Measurements from ENCODE around the gene UGT1A10. TPM values are rescaled to one million over a fixed set of nuclear protein-coding genes. Genes with fewer than 3 reads are reported as not detected.

Gene UGT1A10
- total and polyA plus RNA-seq, 2 donors (not counting 1 experiment from before 2014, with no cell fraction given), result not detected

DNA sequence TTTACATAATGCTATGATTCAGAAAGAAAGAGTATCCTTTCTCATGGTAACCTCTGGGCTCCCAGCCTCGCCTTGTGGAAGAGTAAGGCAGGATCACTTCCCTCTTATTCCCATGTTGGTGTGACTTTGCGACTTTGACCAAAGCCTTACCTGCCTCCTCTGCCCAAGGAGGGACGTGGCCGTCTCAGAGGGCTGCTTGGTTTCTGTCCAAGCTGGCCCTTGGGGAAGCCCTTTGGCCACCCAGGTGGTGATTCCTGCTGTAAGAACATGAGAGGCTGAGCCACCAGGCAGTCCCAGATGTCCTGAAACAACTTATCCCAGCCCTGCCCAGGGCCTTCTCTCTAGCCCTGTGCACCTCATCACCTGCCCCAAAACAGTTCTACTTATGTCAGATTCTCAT lies 62.5 kb downstream of the UGT1A10 start:
- H3K36me3 ChIP-seq (replicated peaks in 1 of 2; ENCODE audit: control extremely low read depth in 1 of 2, control insufficient read depth in 1 of 2, extremely low read depth in 1 of 2, insufficient read depth in 2 of 2, low read length in 1 of 2), result no peaks in the 10 kb centered on the region
- ATAC-seq (ENCODE audit: low read depth), result no peak
- no peak overlapping the region for H3K4me2 ChIP-seq (replicated peaks; ENCODE audit: low read depth, low read length, poor library complexity, severe bottlenecking)
- H3K79me2 ChIP-seq (ENCODE audit: control insufficient read depth, insufficient read depth, low read length), result no peaks in the 10 kb centered on the region
- H3K4me1 ChIP-seq (ENCODE audit: control insufficient read depth in 2 of 2, insufficient read depth in 2 of 2, low read length in 2 of 2), result no peaks in the 10 kb centered on the region
- H3K4me1 Mint-ChIP-seq, result no peaks in the 10 kb centered on the region
- CTCF ChIA-PET, result no interaction called here
- H3K27ac ChIP-seq (ENCODE audit: low read length in 2 of 2), result no peak overlapping the region
- H3K4me3 ChIP-seq (ENCODE audit: control extremely low read depth in 1 of 5, extremely low read depth in 1 of 5, insufficient read depth in 1 of 5, low read depth in 2 of 5, low read length in 4 of 5), result no peak overlapping the region
- DNase-seq, result no peak
- peaks cover 14% of the 10 kb centered on the region for H3K27me3 Mint-ChIP-seq
- no peaks in the 10 kb centered on the region for H4K20me1 ChIP-seq (ENCODE audit: control insufficient read depth, insufficient read depth, low read length, poor library complexity, severe bottlenecking)
- no peak overlapping the region for H2AFZ ChIP-seq (ENCODE audit: insufficient read depth, low read depth, low read length, poor library complexity, severe bottlenecking)
- TF ChIP-seq, protein P1, sequence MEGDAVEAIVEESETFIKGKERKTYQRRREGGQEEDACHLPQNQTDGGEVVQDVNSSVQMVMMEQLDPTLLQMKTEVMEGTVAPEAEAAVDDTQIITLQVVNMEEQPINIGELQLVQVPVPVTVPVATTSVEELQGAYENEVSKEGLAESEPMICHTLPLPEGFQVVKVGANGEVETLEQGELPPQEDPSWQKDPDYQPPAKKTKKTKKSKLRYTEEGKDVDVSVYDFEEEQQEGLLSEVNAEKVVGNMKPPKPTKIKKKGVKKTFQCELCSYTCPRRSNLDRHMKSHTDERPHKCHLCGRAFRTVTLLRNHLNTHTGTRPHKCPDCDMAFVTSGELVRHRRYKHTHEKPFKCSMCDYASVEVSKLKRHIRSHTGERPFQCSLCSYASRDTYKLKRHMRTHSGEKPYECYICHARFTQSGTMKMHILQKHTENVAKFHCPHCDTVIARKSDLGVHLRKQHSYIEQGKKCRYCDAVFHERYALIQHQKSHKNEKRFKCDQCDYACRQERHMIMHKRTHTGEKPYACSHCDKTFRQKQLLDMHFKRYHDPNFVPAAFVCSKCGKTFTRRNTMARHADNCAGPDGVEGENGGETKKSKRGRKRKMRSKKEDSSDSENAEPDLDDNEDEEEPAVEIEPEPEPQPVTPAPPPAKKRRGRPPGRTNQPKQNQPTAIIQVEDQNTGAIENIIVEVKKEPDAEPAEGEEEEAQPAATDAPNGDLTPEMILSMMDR (IDR thresholded peaks at IDR 0.05), result no peak
- no peak for TF ChIP-seq EZH2 (IDR thresholded peaks at IDR 0.05; ENCODE audit: borderline replicate concordance, insufficient read depth, low read depth, low read length, poor library complexity, severe bottlenecking)
- intact Hi-C loops (cut with micrococcal nuclease), result no loop called here
- H3K4me3 Mint-ChIP-seq, result no peak overlapping the region
- 92% methylated on average over 3 of the region's 4 CpGs for WGBS (ENCODE audit: insufficient coverage)
- H3K27ac Mint-ChIP-seq, result no peak overlapping the region
- H3K9me3 ChIP-seq (ENCODE audit: control extremely low read depth in 1 of 3, control insufficient read depth in 2 of 3, insufficient read depth in 1 of 3, low read length in 2 of 3), result peaks cover 0 to 1% (median 0%) of the 10 kb centered on the region in 3 donors
- no peak overlapping the region for H3K9ac ChIP-seq (ENCODE audit: low read length)
- POLR2A ChIA-PET, result no interaction called here
- H3K27me3 ChIP-seq (replicated peaks in 1 of 4; ENCODE audit: control extremely low read depth in 1 of 4, control insufficient read depth in 3 of 4, insufficient read depth in 4 of 4, low read length in 3 of 4), result no peaks in the 10 kb centered on the region
- H3K9me3 Mint-ChIP-seq (ENCODE audit: insufficient read depth), result no peaks in the 10 kb centered on the region

DNA sequence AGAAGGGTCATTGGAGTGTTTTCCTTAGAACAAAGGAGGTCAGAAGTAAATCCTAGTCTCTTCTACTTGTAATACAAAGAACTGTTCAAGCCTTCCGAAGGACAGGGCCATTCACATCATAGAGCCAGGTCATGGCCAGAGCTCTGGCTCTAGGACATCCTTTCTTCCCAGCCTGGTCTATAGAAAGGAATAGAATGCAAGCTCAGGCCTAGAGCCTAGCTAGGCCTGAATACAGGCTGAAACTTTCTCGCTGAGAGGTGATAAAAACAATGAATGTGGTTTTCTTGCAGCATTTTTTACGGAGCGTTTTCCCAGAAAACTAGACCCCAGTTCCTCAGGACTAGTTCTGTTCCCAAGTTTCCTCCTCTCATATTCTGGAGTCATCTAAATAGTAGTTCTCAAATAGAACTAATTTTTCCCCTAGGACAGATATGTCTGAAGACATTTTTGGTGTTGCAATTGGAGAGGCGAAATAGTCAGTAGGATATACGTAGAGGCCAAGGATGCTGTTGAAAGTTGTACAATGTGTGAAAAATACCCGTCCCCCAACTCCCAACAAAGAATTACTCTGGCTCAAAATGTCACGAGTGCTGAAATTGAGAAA lies 63.3 kb downstream of the UGT1A10 start:
- H3K4me1 Mint-ChIP-seq, result no peaks in the 10 kb centered on the region

More for the DNA sequence above, 63.3 kb downstream of the UGT1A10 start:
- H3K4me1 ChIP-seq (ENCODE audit: control insufficient read depth in 2 of 2, insufficient read depth in 2 of 2, low read length in 2 of 2), result no peaks in the 10 kb centered on the region
- ChIA-PET POLR2A (no interaction called here), CTCF (interaction anchor here (1.4 kb wide), 1 partner anchor 9 kb away, joined by 3 read pairs; no protein-coding TSS in a partner anchor)
- no peak overlapping the region for H2AFZ ChIP-seq (ENCODE audit: insufficient read depth, low read depth, low read length, poor library complexity, severe bottlenecking)
- intact Hi-C loops (cut with micrococcal nuclease), result no loop called here
- H3K4me3 Mint-ChIP-seq, result no peak overlapping the region
- peaks cover 0 to 5% (median 0%) of the 10 kb centered on the region in 3 donors for H3K9me3 ChIP-seq (ENCODE audit: control extremely low read depth in 1 of 3, control insufficient read depth in 2 of 3, insufficient read depth in 1 of 3, low read length in 2 of 3)
- no peaks in the 10 kb centered on the region for H3K79me2 ChIP-seq (ENCODE audit: control insufficient read depth, insufficient read depth, low read length)
- H3K27ac ChIP-seq (ENCODE audit: low read length in 2 of 2), result no peak overlapping the region
- no peak overlapping the region for H3K27ac Mint-ChIP-seq
- peaks cover 11% of the 10 kb centered on the region for H3K27me3 Mint-ChIP-seq
- no peak overlapping the region for H3K9ac ChIP-seq (ENCODE audit: low read length)
- H4K20me1 ChIP-seq (ENCODE audit: control insufficient read depth, insufficient read depth, low read length, poor library complexity, severe bottlenecking), result no peaks in the 10 kb centered on the region
- no peak for ATAC-seq (ENCODE audit: low read depth)
- no peak overlapping the region for H3K4me2 ChIP-seq (replicated peaks; ENCODE audit: low read depth, low read length, poor library complexity, severe bottlenecking)
- no peaks in the 10 kb centered on the region for H3K27me3 ChIP-seq (replicated peaks in 1 of 4; ENCODE audit: control extremely low read depth in 1 of 4, control insufficient read depth in 3 of 4, insufficient read depth in 4 of 4, low read length in 3 of 4)
- no peak for TF ChIP-seq EZH2 (IDR thresholded peaks at IDR 0.05; ENCODE audit: borderline replicate concordance, insufficient read depth, low read depth, low read length, poor library complexity, severe bottlenecking)
- TF ChIP-seq, protein P1 (IDR thresholded peaks at IDR 0.05), result no peak
- H3K9me3 Mint-ChIP-seq (ENCODE audit: insufficient read depth), result no peaks in the 10 kb centered on the region
- no peaks in the 10 kb centered on the region for H3K36me3 ChIP-seq (replicated peaks in 1 of 2; ENCODE audit: control extremely low read depth in 1 of 2, control insufficient read depth in 1 of 2, extremely low read depth in 1 of 2, insufficient read depth in 2 of 2, low read length in 1 of 2)
- DNase-seq, result no peak
- no CpG with 5 or more reads among the region's 8 CpGs for WGBS (ENCODE audit: insufficient coverage)
- H3K4me3 ChIP-seq (ENCODE audit: control extremely low read depth in 1 of 5, extremely low read depth in 1 of 5, insufficient read depth in 1 of 5, low read depth in 2 of 5, low read length in 4 of 5), result no peak overlapping the region
